ENCODE results near the gene IGFBP4.

Gene IGFBP4

GRCh38 chr17:40456396-40456951 lies 13.2 kb downstream of the IGFBP4 start:
- no peak for DNase-seq (ENCODE audit: low read depth)

GRCh38 chr17:40457369-40457768 lies 14.1 kb downstream of the IGFBP4 start:
- DNase-seq (ENCODE audit: low read depth): no peak

- no peak for DNase-seq (ENCODE audit: low read depth)
Observed at GRCh38 chr17:40457964-40458791, 14.9 kb downstream of the IGFBP4 start.

- no peak for DNase-seq (ENCODE audit: low read depth)
Observed at GRCh38 chr17:40458851-40459482, 15.7 kb downstream of the IGFBP4 start.

GRCh38 chr17:40459636-40460603 lies 16.7 kb downstream of the IGFBP4 start:
- no peak for DNase-seq (ENCODE audit: low read depth)

DNA sequence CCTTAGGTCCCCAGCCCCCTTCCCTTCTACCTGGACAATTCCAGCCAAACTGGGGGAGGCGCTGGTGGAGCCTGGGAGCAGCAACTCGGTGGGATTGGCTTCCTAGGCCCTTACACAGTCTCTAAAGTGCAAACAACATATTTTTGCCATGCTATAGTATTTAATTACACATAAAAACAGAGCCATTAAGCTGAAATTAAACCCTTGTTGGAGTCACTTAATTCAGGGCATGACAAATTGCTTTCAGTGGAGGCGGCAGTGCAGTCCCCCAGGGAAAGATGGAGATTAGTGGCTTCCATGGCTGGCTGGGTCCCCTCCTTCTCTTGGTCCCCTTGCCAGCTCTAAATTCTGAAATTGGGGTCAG lies 17.3 kb downstream of the IGFBP4 start:
- DNase-seq (ENCODE audit: low read depth): no peak

GRCh38 chr17:40460968-40461731 lies 17.9 kb downstream of the IGFBP4 start:
- DNase-seq (ENCODE audit: low read depth): no peak

- DNase-seq (ENCODE audit: low read depth): no peak
Observed at GRCh38 chr17:40461732-40462342, 18.6 kb downstream of the IGFBP4 start.

GRCh38 chr17:40462343-40463121 lies 19.3 kb downstream of the IGFBP4 start:
- no peak for DNase-seq (ENCODE audit: low read depth)

DNA sequence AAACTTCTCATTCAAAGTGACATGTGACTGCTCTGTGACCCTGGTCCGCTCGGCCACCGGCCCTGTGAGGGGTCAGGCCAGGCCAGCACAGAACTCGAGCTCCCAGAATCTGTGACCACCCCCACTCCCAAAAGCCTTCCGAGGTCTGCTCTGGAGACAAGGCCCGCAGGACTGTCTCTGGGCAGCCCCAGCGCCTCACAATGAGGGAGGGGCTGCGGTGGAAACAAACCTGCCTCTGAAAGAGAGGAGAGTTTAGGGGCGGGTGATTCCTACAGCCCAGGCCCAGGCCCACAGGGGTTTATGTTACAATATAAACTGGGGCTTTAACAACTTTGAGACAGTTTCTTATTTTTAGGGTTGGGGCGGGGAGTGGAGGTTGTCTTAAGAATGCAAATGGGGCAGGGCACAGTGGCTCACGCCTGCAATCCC lies 19.9 kb downstream of the IGFBP4 start:
- no peak for DNase-seq (ENCODE audit: low read depth)

DNA sequence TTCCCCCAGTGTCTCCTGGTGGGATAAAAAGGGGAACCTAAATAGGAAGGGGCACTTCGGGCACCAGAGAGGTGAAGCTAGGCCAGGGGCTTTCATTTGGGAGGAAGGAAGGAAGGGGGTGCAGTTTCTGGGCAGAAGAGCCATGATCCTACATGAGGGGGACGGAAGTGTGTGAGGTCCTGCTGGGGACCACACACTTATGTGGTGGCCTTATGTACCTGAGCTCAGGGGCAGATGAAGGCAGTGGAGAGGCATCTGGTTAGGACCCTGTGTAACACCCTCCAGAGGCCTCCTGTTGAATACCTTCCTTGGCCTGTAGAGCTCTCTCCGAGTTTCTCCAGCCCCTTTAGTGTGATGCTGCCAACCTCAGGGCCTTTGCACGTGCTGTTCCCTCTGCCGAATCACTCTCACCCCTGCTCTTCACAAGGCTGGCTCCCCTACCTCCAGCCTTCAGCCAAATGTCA lies 21.2 kb downstream of the IGFBP4 start:
- no peak for DNase-seq (ENCODE audit: low read depth)

- DNase-seq (ENCODE audit: low read depth): no peak
Observed at GRCh38 chr17:40466298-40466971, 23.2 kb downstream of the IGFBP4 start.

DNA sequence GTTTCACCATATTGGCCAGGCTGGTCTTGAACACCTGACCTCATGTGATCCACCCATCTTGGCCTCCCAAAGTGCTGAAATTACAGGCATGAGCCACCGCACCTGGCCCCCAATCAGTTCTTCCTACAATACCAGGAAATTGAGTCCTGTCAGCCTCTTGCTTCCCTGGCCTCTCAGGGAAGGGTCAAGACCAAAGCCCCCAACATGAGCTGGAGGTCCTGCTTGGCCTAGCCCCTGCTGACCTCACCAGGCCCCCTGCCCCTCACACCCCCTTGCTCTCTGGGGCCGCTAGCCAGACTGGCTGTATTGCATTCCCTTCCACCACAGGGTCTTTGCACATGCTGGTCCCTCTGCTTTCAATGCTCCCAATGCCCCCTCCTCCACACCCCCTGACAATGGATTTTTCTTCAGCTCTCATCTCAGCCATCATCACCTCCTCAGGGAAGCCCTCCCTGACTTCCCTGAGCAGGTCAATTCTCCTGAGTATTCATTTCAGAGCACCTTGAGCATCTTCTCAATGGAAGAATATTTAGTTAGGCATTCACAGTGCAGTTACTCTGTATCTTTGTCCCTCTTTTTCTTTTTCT lies 24.1 kb downstream of the IGFBP4 start:
- no peak for DNase-seq (ENCODE audit: low read depth)

DNA sequence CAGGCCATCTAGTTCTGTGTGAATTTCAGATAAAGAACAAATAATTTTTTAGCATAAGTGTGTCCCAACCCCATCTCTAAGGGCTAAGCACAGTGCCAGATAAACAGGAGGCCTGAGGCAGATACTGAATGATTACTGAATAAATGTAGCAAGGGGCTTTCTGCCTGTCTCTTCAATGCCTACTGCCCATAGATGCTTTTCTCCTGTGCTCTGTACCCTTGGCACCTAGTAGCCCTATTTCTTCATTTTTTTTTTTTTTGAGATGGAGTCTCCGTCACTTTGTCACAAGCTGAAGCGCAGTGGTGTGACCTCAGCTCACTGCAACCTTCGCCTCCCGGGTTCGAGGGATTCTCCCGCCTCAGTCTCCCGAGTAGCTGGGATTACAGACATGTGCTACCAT lies 25.3 kb downstream of the IGFBP4 start:
- DNase-seq (ENCODE audit: low read depth): no peak

DNA sequence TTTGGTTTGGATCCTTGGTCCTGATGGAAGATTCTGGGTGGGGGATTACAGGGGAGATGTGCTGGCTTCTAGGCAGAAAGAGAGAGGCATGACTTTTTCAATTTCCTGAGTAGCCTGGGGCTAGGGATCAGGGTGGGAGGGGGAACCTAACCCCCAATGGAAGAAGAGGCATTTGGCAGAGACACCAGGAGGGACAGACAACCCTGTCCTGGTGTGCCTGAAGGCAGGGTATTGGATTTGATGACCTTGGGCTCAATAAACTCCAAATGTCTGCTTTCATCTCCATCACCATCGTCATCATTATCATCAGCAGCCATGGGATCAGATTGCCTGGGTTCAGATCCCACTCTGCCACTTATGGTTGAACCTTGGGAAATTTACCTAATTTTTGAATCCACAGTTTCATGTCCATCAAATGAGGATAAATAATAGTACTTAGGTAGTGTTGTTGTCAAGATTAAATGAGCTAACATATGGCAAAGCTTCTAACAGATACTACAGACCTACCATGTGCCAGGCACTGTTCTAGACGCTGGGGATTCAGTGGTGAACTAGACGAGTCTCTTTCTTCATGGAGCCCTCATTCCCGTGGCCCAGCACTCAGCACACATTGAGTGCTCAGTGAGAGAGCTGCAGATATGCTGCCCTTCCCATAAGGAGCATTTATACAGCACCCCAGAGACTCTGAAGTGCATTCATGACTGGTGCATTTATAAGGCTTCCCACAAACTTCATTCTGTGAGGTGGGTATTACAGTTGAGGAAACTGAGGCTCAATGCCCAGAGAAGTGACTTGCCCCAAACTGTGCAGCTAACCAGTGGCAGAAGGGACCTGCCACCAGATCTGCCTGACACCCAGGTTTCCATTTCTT lies 26.8 kb downstream of the IGFBP4 start:
- DNase-seq (ENCODE audit: low read depth): no peak

DNA sequence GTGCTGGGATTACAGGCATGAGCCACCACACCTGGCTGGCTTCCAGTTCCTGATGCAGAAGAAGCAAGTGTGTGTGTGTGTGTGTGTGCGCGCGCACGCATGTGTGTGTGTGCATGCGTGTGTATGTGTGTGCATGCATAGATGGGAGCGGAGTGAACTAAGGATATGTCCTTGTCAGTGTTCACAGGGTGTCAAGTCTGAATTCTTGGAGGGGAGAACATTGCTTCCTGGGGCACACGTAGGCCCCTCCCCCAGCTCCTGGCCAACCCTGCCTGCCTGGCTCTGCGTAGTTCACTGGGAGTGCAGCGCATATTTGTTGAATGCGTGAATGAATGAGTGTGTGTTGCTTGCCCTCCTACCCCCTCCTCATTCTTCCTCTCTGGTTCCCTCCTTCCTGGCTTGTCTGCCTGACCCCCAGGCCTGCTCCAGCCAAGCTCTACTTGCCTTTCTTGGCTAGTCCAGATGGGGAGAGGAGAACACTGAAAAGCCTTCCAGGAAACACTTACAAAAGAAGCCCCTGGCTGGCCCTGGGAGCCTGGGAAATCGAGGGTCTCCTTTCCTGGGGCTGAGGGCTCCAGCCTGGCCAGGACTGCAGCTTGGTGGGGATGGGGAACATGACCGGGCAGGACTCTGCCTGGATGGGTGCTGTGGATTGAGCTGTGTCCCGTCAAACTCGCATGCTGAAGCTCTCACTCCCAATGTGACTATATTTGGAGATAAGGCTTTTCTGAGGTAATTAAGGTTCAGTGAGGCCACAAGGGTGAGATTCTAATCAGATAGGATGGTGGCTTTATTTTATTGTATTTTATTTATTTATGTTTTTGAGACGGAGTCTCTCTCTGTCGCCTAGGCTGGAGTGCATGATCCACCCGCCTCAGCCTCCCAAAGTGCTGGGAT lies 27.9 kb downstream of the IGFBP4 start:
- DNase-seq (ENCODE audit: low read depth): no peak
